PFSK-1 (cell line): ENCODE measurements around the gene HEPN1.

ENCODE experiments used
- FOXP2 ChIP-seq: optimal IDR thresholded peaks from 2 replicates; pipeline ENCODE3; 2011; ENCODE audit warnings: borderline replicate concordance, control low read depth, inconsistent platforms; ENCODE audit not compliant: insufficient read depth; ENCODE audit errors: extremely low read length, extremely low read depth
- POLR2AphosphoS5 ChIP-seq: IDR thresholded peaks from 2 replicates; pipeline ENCODE4 v1.6.1; 2012; ENCODE audit warnings: low read depth, mild to moderate bottlenecking, control low read depth, low read length, moderate library complexity
- REST ChIP-seq, 2 experiments: IDR thresholded peaks; 2 replicates each; pipeline versions ENCODE4 v1.6.1 to v1.8.0; 2011 to 2012; ENCODE audit warnings: low read depth in 2 of 2, low read length in 2 of 2, control low read depth in 1 of 2, inconsistent platforms in 1 of 2, mild to moderate bottlenecking in 1 of 2, moderate library complexity in 1 of 2; ENCODE audit not compliant: insufficient read depth in 1 of 2
- SIN3A ChIP-seq: IDR thresholded peaks from 2 replicates; pipeline ENCODE4 v1.6.1; 2012; ENCODE audit warnings: mild to moderate bottlenecking, low read length, moderate library complexity, borderline replicate concordance; ENCODE audit not compliant: insufficient read depth
- TAF1 ChIP-seq: IDR thresholded peaks from 2 replicates; pipeline ENCODE4 v1.6.1; 2012; ENCODE audit warnings: low read length, control low read depth, borderline replicate concordance; ENCODE audit not compliant: insufficient read depth

Gene HEPN1

GRCh38 chr11:124896821-124897391 is 22.1 kb upstream of the HEPN1 start:
- no peak for TF ChIP-seq SIN3A
- no peak for TF ChIP-seq REST (IDR thresholded peaks at IDR 0.05; ENCODE audit: insufficient read depth in 1 of 2, low read depth in 2 of 2, low read length in 2 of 2)
- TF ChIP-seq POLR2AphosphoS5, result no peak

- TF ChIP-seq SIN3A, result no peak
- TF ChIP-seq REST (IDR thresholded peaks at IDR 0.05; ENCODE audit: insufficient read depth in 1 of 2, low read depth in 2 of 2, low read length in 2 of 2), result no peak
- no peak for TF ChIP-seq TAF1
- TF ChIP-seq POLR2AphosphoS5, result no peak
- TF ChIP-seq FOXP2, result no peak
Measured at GRCh38 chr11:124897674-124898262, 21.3 kb upstream of the HEPN1 start, which contains the start of gene ROBO4. Gene ROBO4 (minus strand): TSS chr11:124897865. CDS start chr11:124897795, 70 bp downstream.

- TF ChIP-seq TAF1, result no peak
- no peak for TF ChIP-seq FOXP2
- no peak for TF ChIP-seq REST (IDR thresholded peaks at IDR 0.05; ENCODE audit: insufficient read depth in 1 of 2, low read depth in 2 of 2, low read length in 2 of 2)
- no peak for TF ChIP-seq SIN3A
- no peak for TF ChIP-seq POLR2AphosphoS5
Measured at GRCh38 chr11:124898263-124898680, 20.8 kb upstream of the HEPN1 start.

- TF ChIP-seq TAF1, result peak; percentile 56; the same call in 1 of the 2 replicates
- peak; percentile 43; the same call in 1 of the 2 replicates for TF ChIP-seq POLR2AphosphoS5
- peak in 1 of 2 experiments; percentile 80; a peak in 2 of 4 replicates for TF ChIP-seq REST (IDR thresholded peaks at IDR 0.05; ENCODE audit: insufficient read depth in 1 of 2, low read depth in 2 of 2, low read length in 2 of 2)
- TF ChIP-seq FOXP2, result peak; percentile 68
- no peak; the same call in 1 of the 2 replicates for TF ChIP-seq SIN3A
Measured at GRCh38 chr11:124898711-124899110, 20.3 kb upstream of the HEPN1 start.
